ENCODE results near the gene GFRA1. TPM values are rescaled to one million over a fixed set of nuclear protein-coding genes. Genes with fewer than 3 reads are reported as not detected.

Gene GFRA1
- polyA plus RNA-seq, 3 donors: 2.0 to 13.9 (median 9.6) TPM

DNA sequence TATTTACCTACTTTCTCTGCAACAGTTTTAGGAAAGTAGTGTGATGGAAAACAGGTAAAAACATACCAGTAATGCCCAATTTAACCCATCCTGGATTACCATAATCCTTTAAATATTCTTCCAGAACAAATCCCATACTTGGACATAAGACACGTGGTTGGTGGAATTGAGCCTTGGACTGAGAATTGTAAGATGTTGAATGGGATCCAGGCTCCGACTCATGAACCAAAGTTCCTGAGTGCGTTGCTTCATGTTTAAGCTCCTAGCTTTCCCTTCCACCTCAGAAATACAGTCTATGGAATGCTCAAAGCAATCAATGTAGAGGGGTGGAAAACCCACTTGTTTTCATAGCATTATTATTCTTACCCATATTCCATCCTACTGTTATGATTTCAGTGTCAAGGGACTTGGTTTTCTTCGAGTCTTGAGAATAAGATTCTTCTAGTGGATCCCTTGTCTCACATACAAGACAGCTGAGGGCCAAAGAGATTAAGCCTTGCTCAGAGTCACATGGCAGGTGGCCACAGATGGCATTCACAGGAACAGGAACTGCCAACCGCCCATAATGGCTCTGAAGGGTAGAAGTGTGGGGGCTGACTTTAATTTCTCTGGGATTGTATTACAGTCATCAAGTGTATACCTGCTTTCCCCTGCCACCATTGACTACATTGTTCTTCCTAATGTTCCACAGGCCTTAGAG is 171.2 kb downstream of the GFRA1 start:
- 69 to 87% (median 76%) methylated on average over 5 of the region's 5 CpGs for WGBS, 3 donors
- no peak overlapping the region for H3K27ac ChIP-seq (ENCODE audit: low read depth, low read length)

- 88 to 95% (median 89%) methylated on average over 3 of the region's 3 CpGs for WGBS, 3 donors
- no peak overlapping the region for H3K27ac ChIP-seq (ENCODE audit: low read depth, low read length)
Measured at GRCh38 chr10:116100984-116101383, 172.0 kb downstream of the GFRA1 start.

DNA sequence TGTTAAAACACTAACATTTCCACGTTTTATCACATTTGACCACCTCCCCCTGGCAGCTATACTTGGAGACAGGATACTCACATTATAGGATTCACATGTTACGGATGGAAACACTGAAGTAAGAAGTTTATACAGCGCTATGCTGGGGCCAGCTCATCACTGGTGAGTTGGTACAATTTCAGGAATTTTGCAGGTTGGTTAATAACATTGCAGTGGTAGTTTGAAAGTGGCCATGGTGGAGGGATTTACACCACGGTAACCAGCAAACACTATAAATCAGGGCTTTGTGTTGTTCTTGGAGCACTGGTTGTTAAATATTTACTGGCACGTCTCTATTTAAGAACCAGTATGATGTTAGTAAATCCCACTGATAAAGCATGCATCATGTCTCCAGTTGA is 174.0 kb downstream of the GFRA1 start:
- WGBS, 3 donors: 61 to 75% (median 61%) methylated on average over 5 of the region's 5 CpGs
- H3K27ac ChIP-seq (ENCODE audit: low read depth, low read length): no peak overlapping the region

DNA sequence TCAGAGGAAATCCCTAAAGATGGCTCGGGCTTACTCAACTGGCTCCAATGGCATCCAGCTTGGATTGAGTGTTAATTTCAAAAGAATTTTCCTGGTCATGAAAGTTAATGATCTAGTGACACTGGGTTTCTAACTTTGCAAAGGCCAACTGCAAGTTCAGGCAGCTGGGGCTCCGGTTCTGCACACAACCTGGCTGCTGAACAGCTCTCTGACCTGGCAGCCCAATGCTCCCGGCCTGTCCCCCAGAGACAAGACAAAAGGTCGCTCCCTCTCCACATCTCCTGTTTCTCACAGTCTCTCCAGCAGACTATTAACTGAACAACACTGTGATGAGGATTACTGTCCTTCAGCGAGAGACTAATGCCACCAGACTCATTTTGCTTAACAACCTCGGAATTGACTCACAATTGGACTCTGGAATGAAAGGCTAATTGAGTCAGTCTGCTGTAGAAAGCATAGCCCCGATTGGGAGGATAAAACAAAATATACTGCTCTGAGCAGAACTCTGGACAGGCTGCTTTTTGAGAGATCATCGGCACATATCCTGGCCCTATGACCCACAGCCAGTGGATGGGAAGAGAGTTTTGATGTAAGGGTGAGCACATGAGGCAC is 174.5 kb downstream of the GFRA1 start:
- H3K27ac ChIP-seq (ENCODE audit: low read depth, low read length): no peak overlapping the region
- WGBS, 3 donors: 51 to 68% (median 60%) methylated on average over 8 of the region's 8 CpGs

- WGBS, 3 donors: 71 to 77% (median 77%) methylated on average over 7 of the region's 7 CpGs
- no peak overlapping the region for H3K27ac ChIP-seq (ENCODE audit: low read depth, low read length)
Measured at GRCh38 chr10:116097239-116097784, 175.7 kb downstream of the GFRA1 start.

- WGBS, 3 donors: 67 to 81% (median 80%) methylated on average over 13 of the region's 13 CpGs
- no peak overlapping the region for H3K27ac ChIP-seq (ENCODE audit: low read depth, low read length)
Measured at GRCh38 chr10:116096526-116096925, 176.5 kb downstream of the GFRA1 start.

GRCh38 chr10:116094356-116094755 is 178.7 kb downstream of the GFRA1 start:
- WGBS, 3 donors: 82 to 84% (median 84%) methylated on average over 6 of the region's 6 CpGs

DNA sequence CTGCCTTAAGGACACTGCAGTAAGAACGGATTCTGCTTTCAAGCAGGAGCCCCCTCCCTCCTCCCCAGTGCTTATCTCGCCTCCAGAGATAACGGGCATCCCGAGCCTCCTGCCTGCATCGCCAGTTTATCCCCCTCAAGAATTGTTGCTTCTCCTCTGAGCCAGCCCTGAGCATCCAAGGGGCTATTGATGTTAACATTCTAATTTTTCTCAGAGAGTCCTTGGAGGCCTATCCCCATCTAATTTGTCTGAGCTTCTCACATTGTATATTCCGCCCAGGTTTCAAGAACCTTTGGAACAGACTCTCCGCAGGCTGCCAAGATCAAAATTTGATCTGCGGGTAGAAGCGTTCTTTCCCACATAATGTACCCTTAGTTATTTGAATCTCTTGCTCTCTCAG is 180.0 kb downstream of the GFRA1 start:
- H3K27ac ChIP-seq (ENCODE audit: low read depth, low read length): no peak overlapping the region
- WGBS, 3 donors: 83 to 91% (median 91%) methylated on average over 9 of the region's 9 CpGs

More at GRCh38 chr10:116094356-116094755, 178.7 kb downstream of the GFRA1 start:
- H3K27ac ChIP-seq (ENCODE audit: low read depth, low read length): no peak overlapping the region

GRCh38 chr10:116088985-116089384 is 184.0 kb downstream of the GFRA1 start:
- H3K27ac ChIP-seq (ENCODE audit: low read depth, low read length): no peak overlapping the region
- WGBS, 3 donors: 54 to 74% (median 69%) methylated on average over 6 of the region's 6 CpGs

- 61 to 78% (median 70%) methylated on average over 4 of the region's 4 CpGs for WGBS, 3 donors
- no peak overlapping the region for H3K27ac ChIP-seq (ENCODE audit: low read depth, low read length)
Measured at GRCh38 chr10:116085323-116085722, 187.7 kb downstream of the GFRA1 start.

DNA sequence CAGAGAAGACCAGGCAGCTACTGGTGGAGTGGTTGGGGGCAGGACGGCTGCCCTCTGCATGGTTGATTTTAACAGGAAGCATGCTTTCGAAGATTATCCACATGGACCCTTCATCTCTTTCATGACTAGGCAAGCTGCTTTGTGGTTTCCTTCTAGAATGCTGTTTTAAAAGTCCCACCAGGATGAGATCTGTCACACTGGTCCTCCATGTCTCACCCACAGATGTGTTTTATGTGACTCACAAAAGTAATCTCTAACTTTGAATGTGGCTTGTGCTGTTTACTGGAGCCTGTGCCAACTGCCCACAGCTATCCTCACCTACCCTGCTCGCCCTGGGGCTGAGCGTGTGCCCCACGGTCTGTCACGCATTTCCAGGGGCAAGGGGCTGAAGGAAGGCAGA is 188.8 kb downstream of the GFRA1 start:
- H3K27ac ChIP-seq (ENCODE audit: low read depth, low read length): no peak overlapping the region
- 54 to 84% (median 65%) methylated on average over 6 of the region's 6 CpGs for WGBS, 3 donors

DNA sequence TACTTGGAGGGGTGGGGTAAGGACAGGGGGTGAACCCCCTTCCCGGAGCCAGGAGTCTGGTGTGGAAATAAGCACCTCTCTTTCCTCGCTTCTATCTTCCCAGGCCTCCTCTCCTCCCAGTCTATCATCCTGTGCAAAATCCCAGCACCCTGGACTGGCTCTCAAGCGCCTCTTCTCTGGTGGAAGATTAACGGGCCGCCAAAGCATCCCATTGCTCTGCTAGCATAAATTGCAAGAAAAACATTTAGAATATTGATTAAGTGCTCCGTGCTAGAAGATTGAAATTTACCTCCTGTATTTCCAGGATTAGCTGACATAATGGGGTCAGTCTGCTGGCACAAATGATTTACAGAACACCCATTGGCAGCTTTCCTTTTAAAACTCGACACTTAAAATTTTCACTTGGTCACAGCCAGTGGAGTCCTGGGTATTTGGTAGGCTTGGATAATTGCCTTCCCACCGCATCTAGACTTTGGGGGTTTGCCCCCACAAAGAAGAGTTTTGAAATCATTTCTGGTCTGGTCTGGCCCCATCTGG is 189.7 kb downstream of the GFRA1 start:
- 48 to 90% (median 88%) methylated on average over 8 of the region's 8 CpGs for WGBS, 3 donors
- no peak overlapping the region for H3K27ac ChIP-seq (ENCODE audit: low read depth, low read length)

DNA sequence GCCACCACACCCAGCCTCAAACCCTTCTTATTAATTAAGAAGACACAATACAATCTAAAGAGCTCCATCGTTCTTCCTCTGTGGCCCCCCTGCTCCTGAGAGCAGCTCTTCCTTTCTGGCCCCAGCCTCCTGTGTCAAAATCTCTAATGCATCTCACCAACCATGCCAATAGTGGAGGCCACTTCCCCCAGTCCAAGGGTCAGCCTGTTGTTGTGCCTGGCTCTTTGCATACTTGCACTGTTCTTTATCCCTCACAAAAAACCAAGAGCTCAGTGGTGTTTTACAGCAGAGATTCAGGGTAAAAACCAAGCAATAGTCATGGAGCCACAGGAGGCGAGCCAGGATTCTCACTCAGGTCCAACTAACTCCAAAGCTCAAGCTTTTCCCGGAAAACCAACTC is 190.2 kb downstream of the GFRA1 start:
- no peak overlapping the region for H3K27ac ChIP-seq (ENCODE audit: low read depth, low read length)
- WGBS, 3 donors: 73 to 86% (median 83%) methylated on average over 3 of the region's 3 CpGs

DNA sequence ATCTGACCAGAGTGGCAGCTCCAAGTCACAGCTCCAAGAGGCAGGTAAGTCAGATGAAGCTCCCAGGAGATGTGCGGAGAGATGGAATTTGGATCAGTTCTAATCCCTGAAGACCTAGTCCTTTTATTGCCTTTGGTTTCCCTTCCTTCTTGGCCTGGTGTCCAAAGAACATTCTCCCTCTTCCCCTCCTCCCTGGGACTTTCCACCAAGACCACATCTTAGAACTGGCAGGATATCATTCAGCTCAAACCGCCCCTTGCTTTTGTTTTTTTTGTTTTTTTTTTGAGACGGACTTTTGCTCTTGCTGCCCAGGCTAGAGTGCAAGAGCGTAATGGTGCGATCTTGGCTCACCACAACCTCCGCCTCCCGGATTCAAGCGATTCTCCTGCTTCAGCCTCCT is 190.8 kb downstream of the GFRA1 start:
- 66 to 88% (median 81%) methylated on average over 8 of the region's 8 CpGs for WGBS, 3 donors
- no peak overlapping the region for H3K27ac ChIP-seq (ENCODE audit: low read depth, low read length)

DNA sequence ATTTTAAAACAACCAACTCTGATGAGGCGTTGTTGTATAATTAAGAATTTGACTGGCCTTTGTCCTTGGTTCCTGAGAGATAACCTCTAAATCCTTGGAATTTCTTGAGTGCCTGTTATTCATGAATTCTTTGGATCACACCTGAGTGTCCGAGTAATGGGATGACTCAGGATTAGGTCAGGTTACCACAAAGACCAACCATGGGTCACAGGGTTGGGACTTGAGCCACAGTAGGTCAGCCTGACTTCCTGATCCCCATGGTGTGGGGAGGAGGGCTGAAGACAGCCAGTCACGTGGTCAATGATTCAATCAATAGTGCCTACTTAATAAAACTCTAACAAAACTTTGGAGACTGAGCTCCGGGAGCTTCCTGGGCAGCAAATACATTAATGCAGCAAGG is 192.5 kb downstream of the GFRA1 start:
- WGBS, 3 donors: 69 to 88% (median 87%) methylated on average over 4 of the region's 4 CpGs

GRCh38 chr10:116079355-116079754 is 193.7 kb downstream of the GFRA1 start:
- 87 to 90% (median 90%) methylated on average over 9 of the region's 9 CpGs for WGBS, 3 donors
- H3K27ac ChIP-seq (ENCODE audit: low read depth, low read length): no peak overlapping the region

More for the DNA sequence above, 192.5 kb downstream of the GFRA1 start:
- H3K27ac ChIP-seq (ENCODE audit: low read depth, low read length): no peak overlapping the region

DNA sequence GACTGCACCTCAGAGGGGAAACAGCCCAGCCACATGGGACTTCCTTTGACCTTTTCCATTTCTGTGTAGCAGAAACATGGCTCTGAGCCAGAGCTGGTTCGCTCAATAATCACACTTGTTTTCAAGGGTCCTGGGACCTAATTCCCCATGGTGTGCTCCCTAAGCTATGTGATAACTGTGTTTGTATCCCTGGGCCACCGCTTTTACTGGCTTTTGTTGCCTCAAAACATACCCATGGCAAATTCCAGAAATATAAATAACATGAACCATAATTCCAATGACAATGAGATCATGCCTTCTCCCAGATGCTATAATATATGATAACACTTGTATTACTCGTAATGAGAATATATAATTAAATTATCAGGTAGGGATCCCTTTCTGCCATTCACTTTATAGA is 196.4 kb downstream of the GFRA1 start:
- no peak overlapping the region for H3K27ac ChIP-seq (ENCODE audit: low read depth, low read length)
- WGBS, 3 donors: 69 to 82% (median 76%) methylated on average over 3 of the region's 3 CpGs

DNA sequence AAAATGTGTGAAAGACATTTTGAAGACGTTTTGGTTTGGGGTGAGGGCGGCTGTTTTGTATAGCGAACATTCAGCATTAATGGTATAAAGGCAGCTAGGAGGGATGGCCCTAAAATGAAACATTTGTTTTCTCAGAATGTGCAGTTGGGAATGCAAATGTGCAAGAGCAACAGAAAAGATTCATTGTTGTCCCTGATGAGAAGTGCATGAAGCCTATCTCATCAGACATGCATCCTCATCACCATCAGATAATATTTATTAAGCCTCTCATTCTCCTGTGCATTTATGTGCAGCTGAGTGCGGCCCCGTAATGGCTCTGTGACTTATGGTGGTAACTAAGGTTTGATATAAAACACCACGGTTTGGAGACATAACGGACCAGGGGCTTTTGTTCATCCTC is 199.5 kb downstream of the GFRA1 start:
- 82 to 88% (median 87%) methylated on average over 7 of the region's 7 CpGs for WGBS, 3 donors
- no peak overlapping the region for H3K27ac ChIP-seq (ENCODE audit: low read depth, low read length)

GRCh38 chr10:116073001-116073400 is 200.0 kb downstream of the GFRA1 start:
- 77 to 81% (median 78%) methylated on average over 5 of the region's 5 CpGs for WGBS, 3 donors
- H3K27ac ChIP-seq (ENCODE audit: low read depth, low read length): no peak overlapping the region

Data from adipose tissue (tissue), 3 donors.